K562 (cell line): ENCODE measurements around the gene NDUFV2. TPM values are rescaled to one million over a fixed set of nuclear protein-coding genes. Genes with fewer than 3 reads are reported as not detected.

ENCODE experiments used
- BRD9 ChIP-seq: fragments of 450-650 bp; IDR thresholded peaks from 2 replicates; pipeline ENCODE4 v1.6.1; 2018; ENCODE audit warnings: low read depth; ENCODE audit not compliant: partially characterized antibody
- DPF2 ChIP-seq: fragments of 450-650 bp; IDR thresholded peaks from 2 replicates; pipeline ENCODE4 v1.6.1; 2016
- HNRNPL ChIP-seq: fragments of 200-400 bp; formaldehyde crosslinking; IDR thresholded peaks from 2 replicates; pipeline ENCODE4 v1.6.1; 2017; ENCODE audit warnings: low read depth, mild to moderate bottlenecking, low read length
- ZNF717 ChIP-seq: fragments of 250-450 bp; sonication (Bioruptor Pico); IDR thresholded peaks from 2 replicates; pipeline ENCODE4 v1.5.0; 2021
- polyA plus RNA-seq, 8 experiments: library from polyadenylated mRNA; depleted of rRNA in 4 of 8; stranded (reverse) in 5 of 8; unstranded in 3 of 8; fragments of >200 nt; fragmentation: Nextera tagmentation in 2 of 8; fragmentation: Illumina TruSeq in 1 of 8; extraction: Ambion mirVana in 2 of 8; extraction: Trizol in 1 of 8; gene quantifications; 2 replicates each; pipeline versions ENCODE4 v1.2.1 to v1.2.3, GENCODE V29; 2011 to 2014; ENCODE audit warnings: inconsistent platforms in 1 of 8, missing spikeins in 1 of 8
- total RNA-seq, 7 experiments: library from RNA; depleted of rRNA in 6 of 7; stranded (reverse); fragments of >200 nt in 6 of 7; fragmentation: Illumina TruSeq in 2 of 7; extraction: Trizol in 2 of 7; gene quantifications; 2 replicates each; pipeline versions ENCODE4 v1.2.1 to v1.2.3, GENCODE V29; 2011 to 2021; ENCODE audit warnings: low replicate concordance in 1 of 7
- TF ChIP-seq, protein P1 (sequence below), 2 experiments: fragments of 450-650 bp; IDR thresholded peaks; 2 replicates each; pipeline ENCODE4 v1.6.1; 2016; ENCODE audit warnings: mild to moderate bottlenecking in 2 of 2, borderline replicate concordance in 1 of 2, low read depth in 1 of 2, moderate library complexity in 1 of 2
- TF ChIP-seq, protein P2 (sequence below): fragments of 450-650 bp; IDR thresholded peaks from 2 replicates; pipeline ENCODE4 v1.6.1; 2017; ENCODE audit warnings: antibody characterized with exemption, mild to moderate bottlenecking

NDUFV2 gene
- total and polyA plus RNA-seq, 9 of the 15 experiments (the other 6 are each of a cell fraction or from before 2014, with no cell fraction given): 213 to 550 (median 384) TPM

DNA sequence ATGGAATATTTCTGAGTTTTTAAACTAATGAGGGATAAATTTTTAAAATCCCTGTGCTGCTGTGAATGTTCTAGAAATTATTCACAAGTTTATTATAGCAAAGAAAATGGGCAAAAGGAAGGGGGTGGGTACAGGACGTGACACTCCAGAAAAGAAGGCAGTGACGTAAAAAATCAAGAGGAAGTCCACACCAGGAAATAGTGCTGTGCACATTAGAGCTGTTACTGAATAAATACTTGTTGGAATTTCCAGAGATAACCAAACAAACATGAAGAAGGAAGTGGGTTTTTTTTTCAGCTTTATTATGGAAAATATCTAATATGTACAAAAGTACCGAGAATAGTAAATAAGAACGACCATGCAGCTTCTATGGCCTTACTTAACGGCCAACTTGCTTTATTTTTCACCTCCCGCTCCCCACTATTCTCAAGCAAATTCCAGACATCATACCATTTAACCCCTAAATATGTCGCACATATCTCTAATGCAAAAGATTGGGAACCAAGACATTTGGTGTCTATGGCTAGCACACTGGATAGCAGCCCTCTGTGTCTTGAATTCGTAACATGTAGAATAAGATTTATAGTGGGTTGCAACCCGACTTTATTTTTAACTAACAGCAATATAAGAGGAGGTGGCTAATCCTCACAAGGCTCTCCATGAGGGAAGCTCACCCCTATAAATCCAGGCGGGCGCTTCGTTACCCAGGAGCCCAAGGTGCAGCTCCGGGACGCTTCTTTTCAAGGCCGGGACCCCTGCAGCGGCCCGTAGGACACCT, 580 bp upstream of the NDUFV2 start (continued):
- TF ChIP-seq, protein P1, sequence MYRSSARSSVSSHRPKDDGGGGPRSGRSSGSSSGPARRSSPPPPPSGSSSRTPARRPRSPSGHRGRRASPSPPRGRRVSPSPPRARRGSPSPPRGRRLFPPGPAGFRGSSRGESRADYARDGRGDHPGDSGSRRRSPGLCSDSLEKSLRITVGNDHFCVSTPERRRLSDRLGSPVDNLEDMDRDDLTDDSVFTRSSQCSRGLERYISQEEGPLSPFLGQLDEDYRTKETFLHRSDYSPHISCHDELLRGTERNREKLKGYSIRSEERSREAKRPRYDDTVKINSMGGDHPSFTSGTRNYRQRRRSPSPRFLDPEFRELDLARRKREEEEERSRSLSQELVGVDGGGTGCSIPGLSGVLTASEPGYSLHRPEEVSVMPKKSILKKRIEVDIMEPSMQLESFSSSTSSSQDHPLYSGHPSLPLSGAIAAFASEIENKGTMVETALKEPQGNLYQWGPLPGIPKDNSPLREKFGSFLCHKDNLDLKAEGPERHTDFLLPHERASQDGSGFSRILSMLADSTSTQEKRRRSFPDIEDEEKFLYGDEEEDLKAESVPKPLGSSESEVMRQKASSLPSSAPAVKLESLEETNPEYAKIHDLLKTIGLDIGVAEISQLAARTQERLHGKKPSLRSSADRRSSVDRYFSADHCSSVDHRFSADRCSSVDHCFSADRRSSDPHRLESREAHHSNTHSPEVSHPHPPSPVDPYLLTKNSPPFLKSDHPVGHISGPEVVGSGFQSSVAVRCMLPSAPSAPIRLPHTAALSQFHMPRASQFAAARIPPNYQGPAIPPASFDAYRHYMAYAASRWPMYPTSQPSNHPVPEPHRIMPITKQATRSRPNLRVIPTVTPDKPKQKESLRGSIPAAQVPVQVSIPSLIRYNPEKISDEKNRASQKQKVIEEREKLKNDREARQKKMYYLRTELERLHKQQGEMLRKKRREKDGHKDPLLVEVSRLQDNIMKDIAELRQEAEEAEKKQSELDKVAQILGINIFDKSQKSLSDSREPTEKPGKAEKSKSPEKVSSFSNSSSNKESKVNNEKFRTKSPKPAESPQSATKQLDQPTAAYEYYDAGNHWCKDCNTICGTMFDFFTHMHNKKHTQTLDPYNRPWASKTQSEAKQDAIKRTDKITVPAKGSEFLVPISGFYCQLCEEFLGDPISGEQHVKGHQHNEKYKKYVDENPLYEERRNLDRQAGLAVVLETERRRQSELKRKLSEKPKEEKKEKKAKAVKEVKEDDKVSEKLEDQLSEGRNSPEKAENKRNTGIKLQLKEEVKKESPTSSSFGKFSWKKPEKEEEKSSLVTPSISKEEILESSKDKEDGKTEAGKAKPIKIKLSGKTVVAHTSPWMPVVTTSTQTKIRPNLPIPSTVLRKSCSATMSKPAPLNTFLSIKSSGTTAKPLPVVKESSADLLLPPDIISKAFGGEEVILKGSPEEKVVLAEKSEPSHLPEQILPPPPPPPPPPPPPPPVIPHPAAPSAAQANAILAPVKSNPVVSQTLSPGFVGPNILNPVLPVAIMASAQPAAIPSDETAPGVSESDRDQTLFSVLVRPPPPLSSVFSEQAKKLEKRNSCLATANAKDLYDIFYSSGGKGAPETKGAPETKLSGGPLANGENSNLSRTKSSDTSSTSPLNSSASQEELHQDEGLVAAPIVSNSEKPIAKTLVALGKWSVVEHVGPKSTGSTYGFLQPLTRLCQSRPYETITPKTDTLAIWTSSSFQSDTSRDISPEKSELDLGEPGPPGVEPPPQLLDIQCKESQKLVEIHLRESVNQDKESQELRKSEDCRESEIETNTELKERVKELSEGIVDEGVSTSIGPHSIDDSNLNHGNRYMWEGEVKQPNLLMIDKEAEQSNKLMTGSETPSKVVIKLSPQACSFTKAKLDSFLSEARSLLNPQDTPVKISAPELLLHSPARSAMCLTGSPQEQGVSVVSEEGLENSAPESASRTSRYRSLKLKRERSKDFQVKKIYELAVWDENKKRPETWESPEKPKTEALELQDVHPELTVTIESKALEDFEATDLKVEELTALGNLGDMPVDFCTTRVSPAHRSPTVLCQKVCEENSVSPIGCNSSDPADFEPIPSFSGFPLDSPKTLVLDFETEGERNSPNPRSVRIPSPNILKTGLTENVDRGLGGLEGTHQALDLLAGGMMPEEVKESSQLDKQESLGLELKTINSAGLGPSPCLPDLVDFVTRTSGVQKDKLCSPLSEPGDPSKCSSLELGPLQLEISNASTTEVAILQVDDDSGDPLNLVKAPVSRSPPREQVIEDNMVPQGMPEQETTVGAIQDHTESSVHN (IDR thresholded peaks at IDR 0.05; ENCODE audit: borderline replicate concordance in 1 of 2, low read depth in 1 of 2): no peak
- TF ChIP-seq ZNF717 (CRISPR knock-in tag) (0 out of 2 replicates have a peak, but pooled peaks have one; percentile 32), BRD9 (peak; percentile 68), HNRNPL (no peak), DPF2 (peak; percentile 46; the same call in 1 of the 2 replicates)
- TF ChIP-seq, protein P2, sequence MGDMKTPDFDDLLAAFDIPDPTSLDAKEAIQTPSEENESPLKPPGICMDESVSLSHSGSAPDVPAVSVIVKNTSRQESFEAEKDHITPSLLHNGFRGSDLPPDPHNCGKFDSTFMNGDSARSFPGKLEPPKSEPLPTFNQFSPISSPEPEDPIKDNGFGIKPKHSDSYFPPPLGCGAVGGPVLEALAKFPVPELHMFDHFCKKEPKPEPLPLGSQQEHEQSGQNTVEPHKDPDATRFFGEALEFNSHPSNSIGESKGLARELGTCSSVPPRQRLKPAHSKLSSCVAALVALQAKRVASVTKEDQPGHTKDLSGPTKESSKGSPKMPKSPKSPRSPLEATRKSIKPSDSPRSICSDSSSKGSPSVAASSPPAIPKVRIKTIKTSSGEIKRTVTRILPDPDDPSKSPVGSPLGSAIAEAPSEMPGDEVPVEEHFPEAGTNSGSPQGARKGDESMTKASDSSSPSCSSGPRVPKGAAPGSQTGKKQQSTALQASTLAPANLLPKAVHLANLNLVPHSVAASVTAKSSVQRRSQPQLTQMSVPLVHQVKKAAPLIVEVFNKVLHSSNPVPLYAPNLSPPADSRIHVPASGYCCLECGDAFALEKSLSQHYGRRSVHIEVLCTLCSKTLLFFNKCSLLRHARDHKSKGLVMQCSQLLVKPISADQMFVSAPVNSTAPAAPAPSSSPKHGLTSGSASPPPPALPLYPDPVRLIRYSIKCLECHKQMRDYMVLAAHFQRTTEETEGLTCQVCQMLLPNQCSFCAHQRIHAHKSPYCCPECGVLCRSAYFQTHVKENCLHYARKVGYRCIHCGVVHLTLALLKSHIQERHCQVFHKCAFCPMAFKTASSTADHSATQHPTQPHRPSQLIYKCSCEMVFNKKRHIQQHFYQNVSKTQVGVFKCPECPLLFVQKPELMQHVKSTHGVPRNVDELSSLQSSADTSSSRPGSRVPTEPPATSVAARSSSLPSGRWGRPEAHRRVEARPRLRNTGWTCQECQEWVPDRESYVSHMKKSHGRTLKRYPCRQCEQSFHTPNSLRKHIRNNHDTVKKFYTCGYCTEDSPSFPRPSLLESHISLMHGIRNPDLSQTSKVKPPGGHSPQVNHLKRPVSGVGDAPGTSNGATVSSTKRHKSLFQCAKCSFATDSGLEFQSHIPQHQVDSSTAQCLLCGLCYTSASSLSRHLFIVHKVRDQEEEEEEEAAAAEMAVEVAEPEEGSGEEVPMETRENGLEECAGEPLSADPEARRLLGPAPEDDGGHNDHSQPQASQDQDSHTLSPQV: 0 out of 2 replicates have a peak, but pooled peaks have one; percentile 58
